Right cardiac atrium (tissue), 5 donors: ENCODE measurements around the gene CNKSR1. TPM values are rescaled to one million over a fixed set of nuclear protein-coding genes. Genes with fewer than 3 reads are reported as not detected.
A peak's percentile ranks its signal among the peaks of the same experiment; 100 is the strongest.

Experiments
- ATAC-seq, 2 donors: fragments of 200-7000 bp; cut with Tn5 transposase; one replicate each; pipeline versions ENCODE4 v1.8.0 to v1.9.1; 2020; ENCODE audit warnings: moderate library complexity in 2 of 2, mild to moderate bottlenecking in 1 of 2
- DNase-seq, 3 donors: peaks; one replicate each; pipeline ENCODE4 v3.0.0-alpha.2; 2020
- H3K27ac ChIP-seq: one replicate; pipeline ENCODE4 v1.5.1; 2013; ENCODE audit warnings: mild to moderate bottlenecking, low read length, control low read depth, moderate library complexity
- H3K27me3 ChIP-seq: one replicate; pipeline ENCODE4 v1.6.1; 2013; ENCODE audit not compliant: control insufficient read depth, insufficient read depth
- H3K4me1 ChIP-seq: one replicate; pipeline ENCODE4 v1.6.1; 2013; ENCODE audit warnings: low read length; ENCODE audit not compliant: control insufficient read depth, insufficient read depth
- H3K4me3 ChIP-seq: one replicate; pipeline ENCODE4 v1.5.1; 2013; ENCODE audit warnings: low read length, control low read depth
- H3K9me3 ChIP-seq: one replicate; pipeline ENCODE4 v1.6.1; 2013; ENCODE audit warnings: low read length; ENCODE audit not compliant: control insufficient read depth
- WGBS: extraction: QIAGEN DNeasy Blood & Tissue Kit; methylation state at CpG from one replicate; pipeline ENCODE4 v1.1.7; 2013; 5-methylcytosine and 5-hydroxymethylcytosine counted together
- intact Hi-C, 4 donors: fragments of 100-400 bp; cut with DNase I; formaldehyde crosslinking; loops; one replicate each; pipeline versions ENCODE4 v1.11.0 to v1.14.0; 2022 to 2023
- polyA plus RNA-seq: library from polyadenylated mRNA; stranded (reverse); fragments of 200-250 nt; gene quantifications from one replicate; pipeline ENCODE4 v1.2.3, GENCODE V29; 2013
- total RNA-seq, 4 donors: library from RNA; stranded (reverse); fragmentation: NEBNext Ultra II Directional; extraction: Animal tissue kit (Norgen Biotek cat#: 25700); gene quantifications; one replicate each; pipeline ENCODE4 v1.2.1, GENCODE V29; 2021
- donor health status: healthy with polysubstance abuse.
- donor health status: DM: no; HTN: yes; CAD: no.
- donor health status: DM: no; HTN: no; CAD: no.
- donor health status: DM: no; HTN: yes; CAD: no; lungs with severe emphysema.
- donor health status: DM: yes; HTN: yes; CAD: no.

The CNKSR1 gene
- total and polyA plus RNA-seq, 5 donors: 0.62 to 1.8 (median 1.3) TPM

GRCh38 chr1:26234644-26235370 lies 57.5 kb downstream of the CNKSR1 start:
- DNase-seq (peak in 1 of 3 donors; percentile 50), ATAC-seq (no peak)
- Histone ChIP-seq H3K9me3 (no peaks in the 10 kb centered on the region), H3K4me3 (peak overlapping the region; percentile 54), H3K27ac (peak overlapping the region; percentile 62), H3K4me1 (no peaks in the 10 kb centered on the region), H3K27me3 (no peaks in the 10 kb centered on the region)
- 4% methylated on average over 30 of the region's 30 CpGs for WGBS
- intact Hi-C loops: loop anchor here in 1 of 4 donors (10.0 kb wide), 1 partner anchor 70 kb away; the partner anchor contains the start of genes C1orf232 and ZNF593

- no peaks in the 10 kb centered on the region for H3K9me3 ChIP-seq
- no peak for ATAC-seq
- no peak overlapping the region for H3K27ac ChIP-seq
- H3K4me1 ChIP-seq: no peaks in the 10 kb centered on the region
- DNase-seq: no peak
- no peaks in the 10 kb centered on the region for H3K27me3 ChIP-seq
- intact Hi-C loops: loop anchor here in 1 of 4 donors (10.0 kb wide), 1 partner anchor 73 kb away; the partner anchor contains the start of genes C1orf232 and ZNF593
- no peak overlapping the region for H3K4me3 ChIP-seq
- 66% methylated on average over 6 of the region's 6 CpGs for WGBS
Observed at GRCh38 chr1:26237230-26237966, 60.1 kb downstream of the CNKSR1 start.

Other genes with a start within 250 kb of the CNKSR1 start
- gene PAFAH2, start 179.4 kb upstream of the CNKSR1 start, total RNA-seq: 1 to 10 TPM; 3.9 to 5.6 (median 4.2) TPM
- 2.0 TPM for gene PAFAH2, start 179.4 kb upstream of the CNKSR1 start, polyA plus RNA-seq
- 1 to 10 TPM in 3 of 4 donors, under 1 TPM in 1; 0.78 to 4.3 (median 2.7) TPM for gene EXTL1, start 155.7 kb upstream of the CNKSR1 start, total RNA-seq
- gene EXTL1, start 155.7 kb upstream of the CNKSR1 start, polyA plus RNA-seq: 2.2 TPM
- gene SLC30A2, start 131.4 kb upstream of the CNKSR1 start, total RNA-seq: under 1 TPM; 0.24 to 0.48 (median 0.41) TPM
- 0.36 TPM for gene SLC30A2, start 131.4 kb upstream of the CNKSR1 start, polyA plus RNA-seq
- gene TRIM63, start 109.9 kb upstream of the CNKSR1 start, total RNA-seq: 100 to 1,000 TPM; 121 to 194 (median 155) TPM
- 184 TPM for gene TRIM63, start 109.9 kb upstream of the CNKSR1 start, polyA plus RNA-seq
- gene PDIK1L, start 65.7 kb upstream of the CNKSR1 start, total RNA-seq: 1 to 10 TPM; 3.7 to 5.2 (median 4.5) TPM
- gene PDIK1L, start 65.7 kb upstream of the CNKSR1 start, polyA plus RNA-seq: 1.1 TPM
- gene FAM110D, start 18.4 kb upstream of the CNKSR1 start, total RNA-seq: 1 to 10 TPM; 1.9 to 2.7 (median 2.5) TPM
- gene FAM110D, start 18.4 kb upstream of the CNKSR1 start, polyA plus RNA-seq: 4.2 TPM
- gene C1orf232, start 8.5 kb upstream of the CNKSR1 start, total RNA-seq: not detected
- gene C1orf232, start 8.5 kb upstream of the CNKSR1 start, polyA plus RNA-seq: not detected
- 10 to 100 TPM; 14.4 to 24.2 (median 20.5) TPM for gene ZNF593, start 7.6 kb upstream of the CNKSR1 start, total RNA-seq
- gene ZNF593, start 7.6 kb upstream of the CNKSR1 start, polyA plus RNA-seq: 31.9 TPM
- gene ZNF593OS, start 5.7 kb upstream of the CNKSR1 start, total RNA-seq: not detected
- gene ZNF593OS, start 5.7 kb upstream of the CNKSR1 start, polyA plus RNA-seq: 0.18 TPM
- not detected for gene CATSPER4, start 13.1 kb downstream of the CNKSR1 start, total RNA-seq
- not detected for gene CATSPER4, start 13.1 kb downstream of the CNKSR1 start, polyA plus RNA-seq
- gene CEP85, start 56.7 kb downstream of the CNKSR1 start, total RNA-seq: 10 to 100 TPM; 18.9 to 56.2 (median 32.9) TPM
- gene CEP85, start 56.7 kb downstream of the CNKSR1 start, polyA plus RNA-seq: 20.7 TPM
- 10 to 100 TPM; 28.9 to 71.3 (median 51.1) TPM for gene SH3BGRL3, start 102.6 kb downstream of the CNKSR1 start, total RNA-seq
- 41.9 TPM for gene SH3BGRL3, start 102.6 kb downstream of the CNKSR1 start, polyA plus RNA-seq
- 10 to 100 TPM; 13.7 to 18.5 (median 16.0) TPM for gene UBXN11, start 129.1 kb downstream of the CNKSR1 start, total RNA-seq
- gene UBXN11, start 129.1 kb downstream of the CNKSR1 start, polyA plus RNA-seq: 13.3 TPM
- 1 to 10 TPM; 1.8 to 5.7 (median 4.1) TPM for gene CD52, start 140.5 kb downstream of the CNKSR1 start, total RNA-seq
- gene CD52, start 140.5 kb downstream of the CNKSR1 start, polyA plus RNA-seq: 4.5 TPM
- gene CRYBG2, start 176.6 kb downstream of the CNKSR1 start, total RNA-seq: not detected
- not detected for gene CRYBG2, start 176.6 kb downstream of the CNKSR1 start, polyA plus RNA-seq
- under 1 TPM in 1 of 4 donors, not detected in 3; 0.23 TPM for gene ZNF683, start 195.3 kb downstream of the CNKSR1 start, total RNA-seq
- gene ZNF683, start 195.3 kb downstream of the CNKSR1 start, polyA plus RNA-seq: not detected
- not detected for gene LIN28A, start 233.3 kb downstream of the CNKSR1 start, total RNA-seq
- gene LIN28A, start 233.3 kb downstream of the CNKSR1 start, polyA plus RNA-seq: not detected